Transverse colon (tissue), 4 donors: ENCODE data around the gene PARN. TPM values are rescaled to one million over a fixed set of nuclear protein-coding genes. Genes with fewer than 3 reads are reported as not detected.

Experiments used
- DNase-seq: peaks from one replicate; pipeline ENCODE4 v3.0.0-alpha.2; 2019
- H3K27ac ChIP-seq, 4 donors: fragments of 200-600 bp; sonication (generic); 2 replicates each; pipeline ENCODE4 v1.5.1; 2016 to 2018; ENCODE audit warnings: inconsistent platforms in 4 of 4
- H3K27me3 ChIP-seq: fragments of 200-600 bp; sonication (generic); 2 replicates; pipeline ENCODE4 v1.5.1; 2017; ENCODE audit warnings: inconsistent platforms
- H3K36me3 ChIP-seq, 4 donors: fragments of 200-600 bp; sonication (generic); 2 replicates each; pipeline ENCODE4 v1.5.1; 2017 to 2019; ENCODE audit warnings: inconsistent platforms in 4 of 4
- H3K4me1 ChIP-seq, 4 donors: fragments of 200-600 bp; sonication (generic); 2 replicates each; pipeline ENCODE4 v1.5.1; 2017 to 2020; ENCODE audit warnings: inconsistent platforms in 4 of 4
- H3K4me3 ChIP-seq, 4 donors: fragments of 200-600 bp; sonication (generic); 1 replicate in 1 of 4; 2 replicates in 3 of 4; pipeline versions ENCODE4 v1.5.1 to v1.6.1; 2017 to 2019; ENCODE audit warnings: inconsistent platforms in 4 of 4
- H3K9me3 ChIP-seq, 2 donors: fragments of 200-600 bp; sonication (generic); 2 replicates each; pipeline ENCODE4 v1.5.1; 2017 to 2019; ENCODE audit warnings: inconsistent platforms in 2 of 2
- CTCF ChIP-seq, 5 experiments: fragments of 200-600 bp in 3 of 5; fragments of 450-650 bp in 2 of 5; sonication (generic) in 3 of 5; IDR thresholded peaks; 1 replicate in 2 of 5; 2 replicates in 3 of 5; pipeline ENCODE4 v1.5.1; 2016 to 2017; ENCODE audit warnings: antibody characterized with exemption in 5 of 5, inconsistent platforms in 3 of 5, mild to moderate bottlenecking in 2 of 5, moderate library complexity in 1 of 5
- EP300 ChIP-seq: sonication (generic); formaldehyde crosslinking; IDR thresholded peaks from one replicate; pipeline ENCODE4 v1.6.1; 2017; ENCODE audit warnings: antibody characterized with exemption, low read depth
- POLR2A ChIP-seq: fragments of 450-650 bp; IDR thresholded peaks from one replicate; pipeline ENCODE4 v1.6.1; 2016; ENCODE audit warnings: antibody characterized with exemption, mild to moderate bottlenecking, moderate library complexity
- POLR2AphosphoS5 ChIP-seq, 3 donors: sonication (generic); formaldehyde crosslinking; IDR thresholded peaks; one replicate each; pipeline ENCODE4 v1.6.1; 2016; ENCODE audit warnings: antibody characterized with exemption in 3 of 3
- WGBS, 2 donors: methylation state at CpG; one replicate each; pipeline ENCODE4 v1.1.5; 2018; ENCODE audit warnings: low coverage in 1 of 2; 5-methylcytosine and 5-hydroxymethylcytosine counted together
- in situ Hi-C, 4 donors: fragments of 200-750 bp; cut with MboI; loops; one replicate each; pipeline versions ENCODE4 v1.15.0 to v1.15.1; 2017; ENCODE audit warnings: low sequenced_read_pairs in 3 of 4, low pct_ligation_motif_present in 1 of 4, low pct_unique_long_range_greater_than_20kb in 1 of 4
- intact Hi-C: fragments of 100-400 bp; cut with DNase I; formaldehyde crosslinking; loops from one replicate; pipeline ENCODE4 v1.15.1; 2023; ENCODE audit warnings: low total_unique reads
- total RNA-seq, 4 donors: library from RNA; depleted of rRNA; stranded (reverse); fragments of >200 nt; gene quantifications; one replicate each; pipeline ENCODE4 v1.1.0, GENCODE V29; 2016

Gene PARN
- total RNA-seq, 4 donors from 2014 or later = 26.9 to 57.3 (median 34.1) TPM

DNA sequence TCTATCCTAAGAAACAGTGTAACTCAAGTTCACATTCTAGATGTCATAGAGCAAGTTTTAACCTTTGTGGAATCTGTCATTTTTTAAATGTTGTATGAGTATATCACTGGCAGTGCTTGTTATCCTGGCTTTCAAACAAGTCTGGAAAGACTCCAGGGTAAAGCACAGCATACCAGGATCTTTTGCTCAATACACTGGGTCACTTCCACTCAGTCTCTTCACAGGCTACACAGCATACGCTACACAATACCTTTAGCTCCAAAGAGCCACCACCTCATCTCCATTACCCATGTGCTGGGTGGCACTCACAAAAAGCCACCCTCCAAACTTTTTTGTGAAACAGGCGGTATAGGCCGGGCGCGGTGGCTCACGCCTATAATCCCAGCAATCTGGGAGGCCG is 69.5 kb downstream of the PARN start:
- WGBS, 2 donors = 92 to 100% methylated on average over 1 to 7 of the region's 7 CpGs
- H3K27ac ChIP-seq = peak overlapping the region in 3 of 4 donors; percentile 30 to 50 (median 47)
- H3K4me1 ChIP-seq = peaks cover 5 to 42% (median 28%) of the 10 kb centered on the region in 4 donors
- no peak for TF ChIP-seq POLR2A
- intact Hi-C loops = no loop called here
- no peaks in the 10 kb centered on the region for H3K9me3 ChIP-seq
- H3K4me3 ChIP-seq = no peak overlapping the region
- no peaks in the 10 kb centered on the region for H3K27me3 ChIP-seq
- in situ Hi-C loops = no loop called here
- no peaks in the 10 kb centered on the region for H3K36me3 ChIP-seq
- no peak for DNase-seq

DNA sequence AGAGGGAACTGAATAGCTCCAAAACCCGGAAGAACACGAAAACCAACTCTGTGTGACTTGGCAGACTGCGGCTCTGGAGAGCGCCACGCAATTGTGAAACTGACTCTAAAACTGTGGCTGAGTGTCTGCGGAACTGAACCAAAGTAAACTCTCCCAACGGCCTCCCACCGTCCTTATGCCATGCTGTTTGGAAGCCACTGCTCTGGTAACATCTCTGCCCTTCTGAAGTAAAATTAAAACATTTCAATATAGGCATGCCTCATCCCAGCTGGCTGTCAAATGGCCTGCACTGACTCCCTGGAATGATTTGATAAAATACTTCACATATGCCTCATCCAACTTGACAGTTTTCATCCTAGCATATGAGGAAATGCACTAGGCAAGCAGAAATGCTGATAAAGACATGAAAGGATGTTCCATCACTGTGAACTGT is 70.2 kb downstream of the PARN start:
- in situ Hi-C loops (no loop called here), intact Hi-C loops (no loop called here)
- Histone ChIP-seq H3K36me3 (no peaks in the 10 kb centered on the region), H3K4me1 (peaks cover 5 to 35% (median 22%) of the 10 kb centered on the region in 4 donors), H3K27me3 (no peaks in the 10 kb centered on the region), H3K27ac (peak overlapping the region; percentile 28 to 50 (median 38)), H3K9me3 (no peaks in the 10 kb centered on the region), H3K4me3 (no peak overlapping the region)
- 55 to 62% methylated on average over 8 of the region's 8 CpGs for WGBS, 2 donors
- DNase-seq = peak; percentile 50
- TF ChIP-seq POLR2A = no peak
- no peak for TF ChIP-seq EP300
- TF ChIP-seq CTCF (IDR thresholded peaks at IDR 0.05) = no peak
- TF ChIP-seq POLR2AphosphoS5 (IDR thresholded peaks at IDR 0.05) = no peak

DNA sequence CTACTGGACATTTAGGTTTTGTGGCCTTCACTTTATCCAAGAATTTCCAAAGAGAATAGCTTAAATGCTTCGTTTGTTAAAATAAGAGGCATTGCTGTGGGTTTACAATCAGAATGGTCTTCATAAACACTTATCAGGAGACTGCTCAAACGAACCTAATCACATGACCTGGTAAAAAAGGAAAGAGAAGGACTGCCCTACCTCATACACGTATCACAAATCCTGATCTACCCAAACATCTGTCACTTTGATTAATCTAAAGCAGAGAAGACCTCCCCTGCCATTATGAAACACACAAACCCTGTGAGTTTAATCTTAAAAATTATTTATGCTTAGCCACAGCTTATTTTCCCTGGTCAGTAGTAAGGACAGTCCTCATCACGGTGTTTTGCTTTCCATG is 76.6 kb downstream of the PARN start:
- peaks cover 0 to 16% (median 0%) of the 10 kb centered on the region in 4 donors for H3K36me3 ChIP-seq
- DNase-seq = no peak
- no peak overlapping the region for H3K27ac ChIP-seq
- intact Hi-C loops = no loop called here
- no peaks in the 10 kb centered on the region for H3K9me3 ChIP-seq
- 62 to 63% methylated on average over 4 of the region's 4 CpGs for WGBS, 2 donors
- no peaks in the 10 kb centered on the region for H3K27me3 ChIP-seq
- TF ChIP-seq POLR2AphosphoS5 (IDR thresholded peaks at IDR 0.05) (no peak), EP300 (no peak), POLR2A (no peak), CTCF (IDR thresholded peaks at IDR 0.05) (no peak)
- in situ Hi-C loops = no loop called here
- H3K4me3 ChIP-seq = no peak overlapping the region
- H3K4me1 ChIP-seq = peaks cover 0 to 13% (median 4%) of the 10 kb centered on the region in 4 donors

DNA sequence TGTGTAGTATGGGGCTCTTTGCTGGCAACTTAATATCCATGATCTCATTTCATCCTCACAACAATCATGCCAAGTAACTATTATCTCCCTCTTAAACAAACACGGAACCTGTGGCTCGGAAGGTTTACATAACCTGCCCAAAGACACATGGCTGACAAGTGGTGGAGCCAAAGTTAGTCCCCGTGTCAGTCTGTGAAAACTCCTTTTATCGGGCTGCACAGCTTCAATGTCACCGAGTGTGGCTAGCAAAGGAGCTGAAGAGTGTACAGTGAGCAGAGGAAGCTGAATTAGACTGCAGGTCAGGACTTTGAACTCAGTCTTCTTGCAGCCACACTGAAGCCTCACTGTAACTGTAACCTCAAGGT is 80.3 kb downstream of the PARN start:
- H3K9me3 ChIP-seq = no peaks in the 10 kb centered on the region
- H3K4me1 ChIP-seq = peaks cover 0 to 13% (median 4%) of the 10 kb centered on the region in 4 donors
- H3K27ac ChIP-seq = peak overlapping the region in 1 of 4 donors; percentile 7
- no peaks in the 10 kb centered on the region for H3K27me3 ChIP-seq
- WGBS, 2 donors = 14 to 40% methylated on average over 4 to 5 of the region's 5 CpGs
- in situ Hi-C loops = loop anchor here in 3 of 4 donors (25.0 kb wide), 3 partner anchors 262 to 637 kb away; partner anchors contain the start of gene ERCC4 (in 1 of the 3)
- no peak overlapping the region for H3K4me3 ChIP-seq
- DNase-seq = no peak
- H3K36me3 ChIP-seq = peaks cover 0 to 16% (median 0%) of the 10 kb centered on the region in 4 donors
- intact Hi-C loops = no loop called here
- TF ChIP-seq POLR2A = no peak
- TF ChIP-seq POLR2AphosphoS5 (IDR thresholded peaks at IDR 0.05) = peak in 1 of 3 donors; percentile 13
- no peak for TF ChIP-seq EP300
- TF ChIP-seq CTCF (IDR thresholded peaks at IDR 0.05) = no peak
